Effector CD8-positive, alpha-beta T cell (primary cell): ENCODE data around the gene SPRR2E.
"Not testable (repeated sequence)": the region's sequence is repeated elsewhere in the genome, so short reads cannot be mapped to it uniquely, and the experiment has no call there.

Experiments used
- DNase-seq: peaks from one replicate; lab custom pipeline; 2025; lab: John Stamatoyannopoulos, UW

SPRR2E gene

GRCh38 chr1:153070243-153070642 lies 24.1 kb downstream of the SPRR2E start:
- no peak for DNase-seq

GRCh38 chr1:153058826-153059784 lies 35.2 kb downstream of the SPRR2E start:
- DNase-seq: no peak

GRCh38 chr1:153058154-153058553 lies 36.2 kb downstream of the SPRR2E start:
- no peak for DNase-seq

- no peak for DNase-seq
These were observed 37.0 kb downstream of the SPRR2E start, which contains the start of gene SPRR2A for GRCh38 chr1:153057375-153057774. SPRR2A (minus strand) TSS chr1:153057512; CDS start chr1:153056735, 777 bp downstream.

GRCh38 chr1:153056111-153056510 lies 38.2 kb downstream of the SPRR2E start:
- DNase-seq: not testable (repeated sequence)

- DNase-seq: no peak
These were observed 45.1 kb downstream of the SPRR2E start for GRCh38 chr1:153049211-153049610.
